NB4 (cell line): ENCODE results near the gene SLC16A8.

Experiments
- CTCF ChIP-seq: IDR thresholded peaks from one replicate; pipeline ENCODE4 v1.5.1; 2012; ENCODE audit warnings: low read depth, low read length
- POLR2A ChIP-seq: IDR thresholded peaks from 2 replicates; pipeline ENCODE4 v1.6.1; 2011; ENCODE audit warnings: mild to moderate bottlenecking; ENCODE audit not compliant: insufficient read length; ENCODE audit errors: extremely low read depth

- no peak for TF ChIP-seq POLR2A
- TF ChIP-seq CTCF: no peak
Observed at GRCh38 chr22:38042488-38042790, 41.5 kb downstream of the SLC16A8 start.
